Parathyroid adenoma (tissue), 2 donors: ENCODE results near the gene SLC31A1.

ENCODE experiments used
- H2AFZ ChIP-seq: fragments of 300-600 bp; sonication (generic); one replicate; pipeline ENCODE4 v1.7.0; 2017; ENCODE audit warnings: antibody characterized with exemption, mild to moderate bottlenecking
- H3K27ac ChIP-seq: fragments of 300-600 bp; sonication (generic); one replicate; pipeline ENCODE4 v1.7.0; 2017
- H3K27me3 ChIP-seq: fragments of 300-600 bp; sonication (generic); one replicate; pipeline ENCODE4 v1.7.0; 2017; ENCODE audit warnings: low read length; ENCODE audit not compliant: control insufficient read depth, insufficient read depth
- H3K36me3 ChIP-seq: fragments of 300-600 bp; sonication (generic); one replicate; pipeline ENCODE4 v1.7.0; 2017; ENCODE audit warnings: low read length; ENCODE audit not compliant: control insufficient read depth, insufficient read depth
- H3K4me1 ChIP-seq: fragments of 300-600 bp; sonication (generic); one replicate; pipeline ENCODE4 v1.7.0; 2017; ENCODE audit warnings: control low read depth
- H3K4me2 ChIP-seq: fragments of 300-600 bp; sonication (generic); one replicate; pipeline ENCODE4 v1.7.0; 2017; ENCODE audit warnings: low read length
- H3K4me3 ChIP-seq: fragments of 300-600 bp; sonication (generic); one replicate; pipeline ENCODE4 v1.7.0; 2017; ENCODE audit warnings: low read depth, low read length
- H3K79me2 ChIP-seq: fragments of 300-600 bp; sonication (generic); one replicate; pipeline ENCODE4 v1.7.0; 2017; ENCODE audit warnings: control low read depth
- H3K9ac ChIP-seq: fragments of 300-600 bp; sonication (generic); one replicate; pipeline ENCODE4 v1.7.0; 2017; ENCODE audit warnings: mild to moderate bottlenecking
- H3K9me3 ChIP-seq: fragments of 300-600 bp; sonication (generic); one replicate; pipeline ENCODE4 v1.7.0; 2017; ENCODE audit warnings: low read length; ENCODE audit not compliant: control insufficient read depth
- TF ChIP-seq, protein P1 (sequence below): fragments of 300-600 bp; sonication (generic); IDR thresholded peaks from one replicate; pipeline ENCODE4 v1.7.0; 2017; ENCODE audit warnings: antibody characterized with exemption, mild to moderate bottlenecking
- donor health status: primary hyperparathyroidism.

SLC31A1 gene

DNA sequence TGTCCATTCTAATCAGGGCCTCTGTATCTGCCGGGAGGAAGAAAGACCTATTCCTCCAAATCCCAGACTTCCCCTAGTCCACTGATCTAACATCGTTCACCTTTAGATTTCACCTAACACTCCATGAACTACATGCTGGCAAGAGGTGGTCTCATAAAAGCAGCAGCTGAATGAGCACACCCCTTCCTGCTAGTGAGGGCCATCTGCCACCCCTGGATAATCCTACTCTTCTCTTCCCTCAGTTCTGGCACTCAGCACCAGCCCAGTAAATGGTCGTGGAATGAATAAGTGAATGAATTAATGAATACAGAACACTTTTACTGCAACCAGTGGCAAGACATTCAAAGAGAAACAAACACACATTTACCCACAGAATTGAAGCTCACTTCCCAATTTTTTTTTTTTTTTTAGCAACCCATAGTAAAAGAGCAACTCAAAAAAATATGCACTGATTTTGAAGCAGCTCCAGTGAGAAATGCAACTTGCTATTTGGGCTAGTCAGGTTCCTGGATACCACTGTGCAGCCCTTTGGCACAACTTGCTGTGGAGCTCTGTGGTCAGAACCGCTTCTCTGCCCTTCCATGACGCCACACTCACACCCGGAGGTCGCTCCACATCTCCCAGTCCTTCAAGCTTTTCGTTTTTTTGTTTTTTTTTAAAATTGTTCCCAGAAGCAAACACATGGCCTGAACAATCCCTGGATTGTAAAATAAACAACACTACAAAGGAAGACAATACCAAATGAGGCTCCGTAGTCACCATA lies 75.6 kb downstream of the SLC31A1 start:
- H3K9ac ChIP-seq: no peak overlapping the region
- H3K9me3 ChIP-seq: no peaks in the 10 kb centered on the region
- no peaks in the 10 kb centered on the region for H3K36me3 ChIP-seq
- no peak overlapping the region for H3K4me2 ChIP-seq
- no peaks in the 10 kb centered on the region for H3K4me1 ChIP-seq
- H2AFZ ChIP-seq: no peak overlapping the region
- H3K27ac ChIP-seq: no peak overlapping the region
- no peaks in the 10 kb centered on the region for H3K79me2 ChIP-seq
- H3K4me3 ChIP-seq: no peak overlapping the region
- TF ChIP-seq, protein P1, sequence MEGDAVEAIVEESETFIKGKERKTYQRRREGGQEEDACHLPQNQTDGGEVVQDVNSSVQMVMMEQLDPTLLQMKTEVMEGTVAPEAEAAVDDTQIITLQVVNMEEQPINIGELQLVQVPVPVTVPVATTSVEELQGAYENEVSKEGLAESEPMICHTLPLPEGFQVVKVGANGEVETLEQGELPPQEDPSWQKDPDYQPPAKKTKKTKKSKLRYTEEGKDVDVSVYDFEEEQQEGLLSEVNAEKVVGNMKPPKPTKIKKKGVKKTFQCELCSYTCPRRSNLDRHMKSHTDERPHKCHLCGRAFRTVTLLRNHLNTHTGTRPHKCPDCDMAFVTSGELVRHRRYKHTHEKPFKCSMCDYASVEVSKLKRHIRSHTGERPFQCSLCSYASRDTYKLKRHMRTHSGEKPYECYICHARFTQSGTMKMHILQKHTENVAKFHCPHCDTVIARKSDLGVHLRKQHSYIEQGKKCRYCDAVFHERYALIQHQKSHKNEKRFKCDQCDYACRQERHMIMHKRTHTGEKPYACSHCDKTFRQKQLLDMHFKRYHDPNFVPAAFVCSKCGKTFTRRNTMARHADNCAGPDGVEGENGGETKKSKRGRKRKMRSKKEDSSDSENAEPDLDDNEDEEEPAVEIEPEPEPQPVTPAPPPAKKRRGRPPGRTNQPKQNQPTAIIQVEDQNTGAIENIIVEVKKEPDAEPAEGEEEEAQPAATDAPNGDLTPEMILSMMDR: no peak
- no peaks in the 10 kb centered on the region for H3K27me3 ChIP-seq

DNA sequence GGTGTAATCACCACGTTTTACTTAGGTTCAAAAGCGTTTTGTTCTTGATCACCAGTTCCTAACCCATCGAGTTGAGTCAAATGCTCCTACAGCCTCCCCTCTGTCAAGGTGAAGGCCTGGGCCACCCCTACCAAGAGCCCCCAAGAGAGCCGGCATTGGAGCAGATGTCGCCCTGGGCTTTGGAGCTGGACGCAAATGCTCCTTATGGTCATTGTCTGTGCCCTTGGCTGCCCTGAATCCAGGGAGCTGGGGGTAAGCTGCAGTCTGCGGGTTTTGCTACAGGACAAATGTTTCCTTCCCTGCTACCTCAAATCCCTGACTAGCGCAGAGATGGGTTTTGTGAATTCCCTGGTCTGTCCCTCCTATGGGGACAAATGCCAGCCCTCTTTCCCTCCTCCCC lies 77.0 kb downstream of the SLC31A1 start:
- H3K27ac ChIP-seq: no peak overlapping the region
- H3K4me3 ChIP-seq: no peak overlapping the region
- no peak overlapping the region for H2AFZ ChIP-seq
- no peaks in the 10 kb centered on the region for H3K9me3 ChIP-seq
- TF ChIP-seq, protein P1: no peak
- H3K79me2 ChIP-seq: no peaks in the 10 kb centered on the region
- H3K4me1 ChIP-seq: no peaks in the 10 kb centered on the region
- H3K4me2 ChIP-seq: no peak overlapping the region
- no peaks in the 10 kb centered on the region for H3K27me3 ChIP-seq
- H3K9ac ChIP-seq: no peak overlapping the region
- H3K36me3 ChIP-seq: no peaks in the 10 kb centered on the region

DNA sequence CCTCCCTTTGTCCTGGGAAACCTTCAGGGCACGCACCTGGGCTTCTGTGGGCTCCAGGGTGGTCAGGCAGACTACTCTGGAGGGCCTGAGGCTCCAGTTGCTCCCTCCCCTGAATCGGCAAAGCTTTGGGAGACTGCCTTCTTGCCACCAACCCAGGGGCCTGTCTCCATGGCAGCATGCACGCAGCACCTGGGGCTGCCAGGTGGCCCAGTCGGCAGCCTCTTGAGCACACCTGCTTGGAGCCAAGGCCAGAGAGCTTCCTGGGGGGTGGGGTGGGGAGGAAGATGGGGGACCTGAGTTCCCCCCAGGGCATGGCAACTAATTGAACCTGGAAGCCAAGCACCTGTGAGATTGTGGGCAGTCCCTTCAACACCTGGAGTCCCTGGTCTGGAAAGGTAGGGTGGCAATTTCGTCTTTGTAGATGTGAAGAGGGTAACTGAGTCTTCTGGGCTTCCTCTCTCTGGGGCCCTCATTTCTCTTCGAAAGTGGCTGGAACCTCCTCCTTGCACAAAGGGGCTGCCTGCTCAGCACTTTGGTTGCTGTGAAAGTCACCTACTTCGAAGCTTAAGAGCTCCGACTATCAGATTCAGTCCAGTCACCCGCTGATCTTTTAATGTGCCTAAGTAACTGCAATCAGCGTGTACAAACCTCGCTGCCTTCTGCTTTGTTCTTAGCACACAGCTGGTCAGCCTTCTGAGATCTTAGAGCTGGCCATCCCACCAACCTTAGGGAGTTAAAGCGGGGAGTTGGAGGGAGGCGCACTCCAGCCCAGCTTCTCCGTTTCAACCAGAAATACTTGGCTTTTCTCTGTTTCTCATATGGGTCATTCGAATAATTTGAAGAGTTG lies 77.8 kb downstream of the SLC31A1 start:
- Histone ChIP-seq H3K79me2 (no peaks in the 10 kb centered on the region), H3K9ac (no peak overlapping the region)

DNA sequence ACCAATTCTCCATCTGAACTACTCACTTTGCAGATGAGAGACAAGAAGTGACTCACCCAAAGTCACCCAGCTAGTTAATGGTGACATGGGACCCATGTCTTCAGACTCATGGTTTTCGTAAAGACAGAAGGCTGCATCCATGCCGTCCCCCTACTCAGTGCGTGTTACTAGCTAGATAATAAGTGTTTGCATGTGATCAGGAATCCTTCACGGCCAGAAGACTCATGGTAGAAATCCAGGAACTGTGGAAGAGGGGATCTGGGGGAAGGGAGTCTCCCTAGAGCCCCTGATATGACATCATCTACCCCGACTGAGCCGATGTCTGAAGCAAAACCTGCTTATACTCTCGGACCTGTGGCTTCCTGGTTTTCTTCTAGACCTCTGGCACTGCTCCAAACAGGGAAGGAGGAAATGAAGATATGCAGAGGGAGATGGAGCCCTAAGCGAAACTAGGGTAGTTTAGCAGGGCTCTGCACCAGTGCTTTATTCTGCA lies 78.5 kb downstream of the SLC31A1 start:
- Histone ChIP-seq H2AFZ (no peak overlapping the region), H3K4me2 (no peak overlapping the region), H3K27ac (no peak overlapping the region), H3K4me3 (no peak overlapping the region), H3K9ac (no peak overlapping the region), H3K79me2 (no peaks in the 10 kb centered on the region), H3K27me3 (no peaks in the 10 kb centered on the region), H3K4me1 (no peaks in the 10 kb centered on the region), H3K9me3 (no peaks in the 10 kb centered on the region), H3K36me3 (no peaks in the 10 kb centered on the region)
- TF ChIP-seq, protein P1: no peak

More for the DNA sequence above, 77.8 kb downstream of the SLC31A1 start:
- H3K4me1 ChIP-seq: no peaks in the 10 kb centered on the region
- H3K4me2 ChIP-seq: no peak overlapping the region
- no peak overlapping the region for H2AFZ ChIP-seq
- H3K36me3 ChIP-seq: no peaks in the 10 kb centered on the region
- no peaks in the 10 kb centered on the region for H3K9me3 ChIP-seq
- H3K27me3 ChIP-seq: no peaks in the 10 kb centered on the region
- no peak overlapping the region for H3K4me3 ChIP-seq
- no peak overlapping the region for H3K27ac ChIP-seq
- TF ChIP-seq, protein P1: no peak
